Measurements from ENCODE around the gene CSK. TPM values are rescaled to one million over a fixed set of nuclear protein-coding genes. Genes with fewer than 3 reads are reported as not detected.
A peak's percentile ranks its signal among the peaks of the same experiment; 100 is the strongest.

The CSK gene
- total and polyA plus RNA-seq, 2 experiments from 2014 or later, result 13.6 to 27.5 TPM

DNA sequence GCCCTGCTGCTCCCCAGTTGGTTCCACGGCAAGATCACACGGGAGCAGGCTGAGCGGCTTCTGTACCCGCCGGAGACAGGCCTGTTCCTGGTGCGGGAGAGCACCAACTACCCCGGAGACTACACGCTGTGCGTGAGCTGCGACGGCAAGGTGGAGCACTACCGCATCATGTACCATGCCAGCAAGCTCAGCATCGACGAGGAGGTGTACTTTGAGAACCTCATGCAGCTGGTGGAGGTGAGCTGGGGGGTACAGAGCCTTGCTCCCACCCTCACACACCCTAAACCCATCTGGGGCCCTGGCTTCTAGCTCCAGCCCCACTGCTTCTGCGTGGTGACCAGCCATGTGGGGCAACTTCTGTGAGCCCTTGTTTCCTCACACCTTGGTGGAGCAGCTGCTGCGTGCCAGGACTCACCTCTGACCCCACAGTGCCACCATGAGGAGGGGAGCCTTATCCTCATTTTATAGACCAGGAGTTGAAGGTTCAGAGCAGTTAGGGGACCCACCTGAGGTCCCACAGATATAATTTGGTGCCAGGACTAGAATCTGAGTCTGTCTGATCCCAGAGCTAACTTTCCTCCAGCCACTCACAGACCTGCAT lies 17.5 kb downstream of the CSK start:
- H3K27ac ChIP-seq (ENCODE audit: low read depth), result no peak overlapping the region
- TF ChIP-seq, protein P1, sequence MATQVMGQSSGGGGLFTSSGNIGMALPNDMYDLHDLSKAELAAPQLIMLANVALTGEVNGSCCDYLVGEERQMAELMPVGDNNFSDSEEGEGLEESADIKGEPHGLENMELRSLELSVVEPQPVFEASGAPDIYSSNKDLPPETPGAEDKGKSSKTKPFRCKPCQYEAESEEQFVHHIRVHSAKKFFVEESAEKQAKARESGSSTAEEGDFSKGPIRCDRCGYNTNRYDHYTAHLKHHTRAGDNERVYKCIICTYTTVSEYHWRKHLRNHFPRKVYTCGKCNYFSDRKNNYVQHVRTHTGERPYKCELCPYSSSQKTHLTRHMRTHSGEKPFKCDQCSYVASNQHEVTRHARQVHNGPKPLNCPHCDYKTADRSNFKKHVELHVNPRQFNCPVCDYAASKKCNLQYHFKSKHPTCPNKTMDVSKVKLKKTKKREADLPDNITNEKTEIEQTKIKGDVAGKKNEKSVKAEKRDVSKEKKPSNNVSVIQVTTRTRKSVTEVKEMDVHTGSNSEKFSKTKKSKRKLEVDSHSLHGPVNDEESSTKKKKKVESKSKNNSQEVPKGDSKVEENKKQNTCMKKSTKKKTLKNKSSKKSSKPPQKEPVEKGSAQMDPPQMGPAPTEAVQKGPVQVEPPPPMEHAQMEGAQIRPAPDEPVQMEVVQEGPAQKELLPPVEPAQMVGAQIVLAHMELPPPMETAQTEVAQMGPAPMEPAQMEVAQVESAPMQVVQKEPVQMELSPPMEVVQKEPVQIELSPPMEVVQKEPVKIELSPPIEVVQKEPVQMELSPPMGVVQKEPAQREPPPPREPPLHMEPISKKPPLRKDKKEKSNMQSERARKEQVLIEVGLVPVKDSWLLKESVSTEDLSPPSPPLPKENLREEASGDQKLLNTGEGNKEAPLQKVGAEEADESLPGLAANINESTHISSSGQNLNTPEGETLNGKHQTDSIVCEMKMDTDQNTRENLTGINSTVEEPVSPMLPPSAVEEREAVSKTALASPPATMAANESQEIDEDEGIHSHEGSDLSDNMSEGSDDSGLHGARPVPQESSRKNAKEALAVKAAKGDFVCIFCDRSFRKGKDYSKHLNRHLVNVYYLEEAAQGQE (IDR thresholded peaks at IDR 0.05; ENCODE audit: unreplicated experiment), result no peak
- no peak for TF ChIP-seq STAT1 (IDR thresholded peaks at IDR 0.05; ENCODE audit: unreplicated experiment)
- TF ChIP-seq, protein P2, sequence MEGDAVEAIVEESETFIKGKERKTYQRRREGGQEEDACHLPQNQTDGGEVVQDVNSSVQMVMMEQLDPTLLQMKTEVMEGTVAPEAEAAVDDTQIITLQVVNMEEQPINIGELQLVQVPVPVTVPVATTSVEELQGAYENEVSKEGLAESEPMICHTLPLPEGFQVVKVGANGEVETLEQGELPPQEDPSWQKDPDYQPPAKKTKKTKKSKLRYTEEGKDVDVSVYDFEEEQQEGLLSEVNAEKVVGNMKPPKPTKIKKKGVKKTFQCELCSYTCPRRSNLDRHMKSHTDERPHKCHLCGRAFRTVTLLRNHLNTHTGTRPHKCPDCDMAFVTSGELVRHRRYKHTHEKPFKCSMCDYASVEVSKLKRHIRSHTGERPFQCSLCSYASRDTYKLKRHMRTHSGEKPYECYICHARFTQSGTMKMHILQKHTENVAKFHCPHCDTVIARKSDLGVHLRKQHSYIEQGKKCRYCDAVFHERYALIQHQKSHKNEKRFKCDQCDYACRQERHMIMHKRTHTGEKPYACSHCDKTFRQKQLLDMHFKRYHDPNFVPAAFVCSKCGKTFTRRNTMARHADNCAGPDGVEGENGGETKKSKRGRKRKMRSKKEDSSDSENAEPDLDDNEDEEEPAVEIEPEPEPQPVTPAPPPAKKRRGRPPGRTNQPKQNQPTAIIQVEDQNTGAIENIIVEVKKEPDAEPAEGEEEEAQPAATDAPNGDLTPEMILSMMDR (conservative IDR thresholded peaks at IDR 0.05; ENCODE audit: low read depth in 2 of 2), result peak in 1 of 2 experiments; percentile 54; a peak in 2 of 4 replicates
- TF ChIP-seq EZH2 (IDR thresholded peaks at IDR 0.05; ENCODE audit: low read depth, unreplicated experiment), result no peak
- TF ChIP-seq EZH2phosphoT487 (IDR thresholded peaks at IDR 0.05; ENCODE audit: unreplicated experiment), result no peak
- no peak for TF ChIP-seq ZNF331 (CRISPR knock-in tag; IDR thresholded peaks at IDR 0.05; ENCODE audit: low read depth)
- no peak overlapping the region for H2AFZ ChIP-seq
- H3K4me1 ChIP-seq (ENCODE audit: insufficient read depth), result peaks cover 3% of the 10 kb centered on the region; the same call in 1 of the 2 replicates
- no peaks in the 10 kb centered on the region for H3K79me2 ChIP-seq (replicated peaks; ENCODE audit: insufficient read depth)
- no peaks in the 10 kb centered on the region for H3K27me3 ChIP-seq (ENCODE audit: insufficient read depth)
- ATAC-seq (peak; percentile 27), DNase-seq (ENCODE audit: low spot score) (no peak)
- peaks cover 6% of the 10 kb centered on the region for H3K27me3 Mint-ChIP-seq (ENCODE audit: insufficient read depth, low read depth, poor library complexity)
- no peak overlapping the region for H3K4me2 ChIP-seq
- H3K4me1 Mint-ChIP-seq, result peaks cover 6% of the 10 kb centered on the region
- peaks cover 9% of the 10 kb centered on the region for H4K20me1 ChIP-seq (replicated peaks; ENCODE audit: insufficient read depth)
- peaks cover 19% of the 10 kb centered on the region for H3K36me3 Mint-ChIP-seq (ENCODE audit: low read depth)
- H3K27ac Mint-ChIP-seq, result no peak overlapping the region
- H3K4me3 ChIP-seq, result no peak overlapping the region
- H3K36me3 ChIP-seq (ENCODE audit: insufficient read depth), result no peaks in the 10 kb centered on the region; the same call in 1 of the 2 replicates
- no peaks in the 10 kb centered on the region for H3F3A ChIP-seq (replicated peaks; ENCODE audit: low read depth)
- H3K9me3 Mint-ChIP-seq, result no peaks in the 10 kb centered on the region
- H3K4me3 Mint-ChIP-seq, result no peak overlapping the region
- H3K9me2 ChIP-seq (ENCODE audit: insufficient read depth), result no peaks in the 10 kb centered on the region

GRCh38 chr15:74799856-74800558 lies 18.1 kb downstream of the CSK start:
- no peaks in the 10 kb centered on the region; the same call in 1 of the 2 replicates for H3K36me3 ChIP-seq (ENCODE audit: insufficient read depth)
- DNase-seq (ENCODE audit: low spot score) (peak; percentile 85), ATAC-seq (peak; percentile 98)
- H3K27me3 ChIP-seq (ENCODE audit: insufficient read depth), result no peaks in the 10 kb centered on the region
- no peak overlapping the region for H3K4me3 ChIP-seq
- Mint-ChIP-seq H3K4me1 (peaks cover 6% of the 10 kb centered on the region), H3K4me3 (no peak overlapping the region), H3K9me3 (no peaks in the 10 kb centered on the region), H3K27me3 (ENCODE audit: insufficient read depth, low read depth, poor library complexity) (peaks cover 6% of the 10 kb centered on the region), H3K36me3 (ENCODE audit: low read depth) (peaks cover 19% of the 10 kb centered on the region), H3K27ac (no peak overlapping the region)
- no peak overlapping the region for H3K27ac ChIP-seq (ENCODE audit: low read depth)
- H3F3A ChIP-seq (replicated peaks; ENCODE audit: low read depth), result no peaks in the 10 kb centered on the region
- peaks cover 3% of the 10 kb centered on the region; the same call in 1 of the 2 replicates for H3K4me1 ChIP-seq (ENCODE audit: insufficient read depth)
- 0 out of 2 replicates have a peak overlapping the region, but pooled peaks have one; percentile 51 for H3K4me2 ChIP-seq
- no peaks in the 10 kb centered on the region for H3K79me2 ChIP-seq (replicated peaks; ENCODE audit: insufficient read depth)
- TF ChIP-seq ZNF114 (CRISPR knock-in tag; IDR thresholded peaks at IDR 0.05), result no peak
- TF ChIP-seq EZH2 (IDR thresholded peaks at IDR 0.05; ENCODE audit: low read depth, unreplicated experiment), result no peak
- TF ChIP-seq, protein P2 (conservative IDR thresholded peaks at IDR 0.05; ENCODE audit: low read depth in 2 of 2), result peak; percentile 80 to 99
- TF ChIP-seq, protein P1 (IDR thresholded peaks at IDR 0.05; ENCODE audit: unreplicated experiment), result no peak
- TF ChIP-seq CREB1 (CRISPR knock-in tag; IDR thresholded peaks at IDR 0.05; ENCODE audit: low read depth), result peak; percentile 68
- H4K20me1 ChIP-seq (replicated peaks; ENCODE audit: insufficient read depth), result peaks cover 9% of the 10 kb centered on the region
- H2AFZ ChIP-seq, result no peak overlapping the region
- no peaks in the 10 kb centered on the region for H3K9me2 ChIP-seq (ENCODE audit: insufficient read depth)

Data from GM23338 (cell line).